GM19397 (cell line): ENCODE measurements around the gene NUP205.

Experiments used
- ATAC-seq: cut with Tn5 transposase; IDR thresholded peaks from one replicate; pipeline ENCODE4 v1.9.1; 2021; ENCODE audit warnings: mild to moderate bottlenecking, moderate library complexity; ENCODE audit not compliant: unreplicated experiment

Gene NUP205

DNA sequence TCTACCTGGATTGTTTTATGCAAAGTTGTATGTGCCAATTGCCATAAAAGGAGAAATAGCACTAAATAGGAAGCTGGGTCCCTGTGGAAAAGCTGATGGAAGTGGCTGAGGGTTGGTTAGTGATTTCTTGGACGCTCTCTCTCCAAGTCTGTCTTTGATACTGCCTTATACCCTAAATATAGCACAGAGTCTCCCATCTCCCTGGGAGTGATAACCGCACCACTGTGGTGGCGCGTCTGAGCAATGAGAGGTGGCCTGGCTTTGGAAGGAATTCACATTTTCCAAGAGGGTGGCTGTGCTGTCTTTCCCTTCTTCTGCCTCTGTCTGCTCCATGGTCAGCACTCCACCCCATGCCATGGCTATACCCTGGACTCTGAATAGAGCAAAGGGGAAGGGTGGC lies 135.8 kb downstream of the NUP205 start:
- ATAC-seq, result no peak

DNA sequence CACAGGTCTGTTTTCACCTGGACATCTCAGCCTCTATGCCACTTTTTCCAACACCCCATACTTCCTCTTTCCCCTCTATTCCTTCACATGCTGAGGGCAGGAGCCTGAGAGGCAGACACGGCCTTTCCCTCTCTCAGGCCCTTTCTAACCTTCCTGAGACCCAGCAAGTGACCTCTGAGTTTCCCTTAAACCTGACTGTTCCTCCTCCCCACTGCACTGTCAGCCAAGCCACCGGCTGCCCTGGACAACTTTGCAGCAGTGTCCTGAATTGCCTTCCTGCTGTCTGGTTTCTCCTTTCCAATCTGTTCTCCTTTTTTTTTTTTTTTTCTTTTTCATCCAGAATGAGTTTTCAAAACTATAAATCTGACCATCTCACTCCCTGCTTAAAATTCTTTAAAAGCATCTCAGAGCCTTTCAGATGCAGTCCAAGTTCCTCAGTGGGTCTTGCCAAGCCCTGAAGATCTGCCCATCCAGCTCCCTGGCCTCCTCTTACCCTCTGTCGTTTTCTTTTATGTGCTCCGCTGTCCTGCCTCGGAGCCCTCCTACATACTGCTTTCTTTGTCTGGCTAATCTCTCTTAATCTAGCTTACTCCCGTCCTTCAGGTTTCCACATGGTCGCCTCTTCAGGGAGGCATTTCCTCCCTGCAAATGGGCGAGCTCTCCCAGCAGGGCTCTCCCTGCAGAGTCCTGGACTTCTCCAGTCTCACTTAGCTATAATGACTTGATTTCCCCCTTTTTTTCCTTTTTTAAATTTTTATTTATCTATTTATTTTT lies 139.7 kb downstream of the NUP205 start:
- ATAC-seq, result no peak
